Muscle of leg (tissue), 11 donors: ENCODE results near the gene DENND5B. TPM values are rescaled to one million over a fixed set of nuclear protein-coding genes. Genes with fewer than 3 reads are reported as not detected.
"Not testable (repeated sequence)": the region's sequence is repeated elsewhere in the genome, so short reads cannot be mapped to it uniquely, and the experiment has no call there.

Experiments
- DNase-seq: peaks from one replicate; pipeline ENCODE4 v3.0.0; 2013
- H3K27ac ChIP-seq: one replicate; pipeline ENCODE4 v1.5.1; 2013; ENCODE audit warnings: mild to moderate bottlenecking, low read length, control low read depth
- H3K27me3 ChIP-seq: one replicate; pipeline ENCODE4 v1.6.1; 2013; ENCODE audit warnings: low read length; ENCODE audit not compliant: control insufficient read depth, insufficient read depth
- H3K36me3 ChIP-seq: one replicate; pipeline ENCODE4 v1.6.1; 2013; ENCODE audit warnings: low read length; ENCODE audit not compliant: control insufficient read depth, insufficient read depth
- H3K4me1 ChIP-seq: one replicate; pipeline ENCODE4 v1.6.1; 2013; ENCODE audit warnings: low read length; ENCODE audit not compliant: control insufficient read depth, insufficient read depth
- H3K4me3 ChIP-seq: one replicate; pipeline ENCODE4 v1.5.1; 2013; ENCODE audit warnings: low read length, control low read depth
- H3K9me3 ChIP-seq: replicated peaks from 2 replicates; pipeline ENCODE4 v1.6.1; 2013; ENCODE audit warnings: low read depth, low read length; ENCODE audit not compliant: control insufficient read depth
- WGBS: methylation state at CpG from one replicate; pipeline ENCODE4 v1.1.5; 2013; ENCODE audit warnings: missing lambda C conversion rate; ENCODE audit not compliant: insufficient coverage; 5-methylcytosine and 5-hydroxymethylcytosine counted together
- polyA plus RNA-seq, 8 donors: library from polyadenylated mRNA; unstranded; fragments of 120-200 nt; gene quantifications; one replicate each; pipeline versions ENCODE4 v1.2.1 to v1.2.3, GENCODE V29; 2013; ENCODE audit warnings: inconsistent platforms in 1 of 8, low replicate concordance in 1 of 8; ENCODE audit not compliant: insufficient read length in 8 of 8, insufficient read depth in 1 of 8
- total RNA-seq: library from RNA; stranded (reverse); fragments of 120-200 nt; gene quantifications from one replicate; pipeline ENCODE4 v1.2.4, GENCODE V29; 2013

The DENND5B gene
- total and polyA plus RNA-seq, 9 donors = 13.2 to 22.3 (median 20.0) TPM

GRCh38 chr12:31583878-31584277, 7.1 kb downstream of the DENND5B start:
- no peaks in the 10 kb centered on the region for H3K27me3 ChIP-seq
- peaks cover 11% of the 10 kb centered on the region for H3K4me1 ChIP-seq

GRCh38 chr12:31582155-31582554, 8.8 kb downstream of the DENND5B start:
- H3K27ac ChIP-seq = no peak overlapping the region
- WGBS = no CpG with 5 or more reads among the region's 3 CpGs
- H3K9me3 ChIP-seq = no peaks in the 10 kb centered on the region
- no peaks in the 10 kb centered on the region for H3K36me3 ChIP-seq
- peaks cover 15% of the 10 kb centered on the region for H3K4me1 ChIP-seq
- no peak for DNase-seq
- no peak overlapping the region for H3K4me3 ChIP-seq
- no peaks in the 10 kb centered on the region for H3K27me3 ChIP-seq

More at GRCh38 chr12:31583878-31584277, 7.1 kb downstream of the DENND5B start:
- DNase-seq = no peak
- no CpG with 5 or more reads among the region's 2 CpGs for WGBS
- H3K9me3 ChIP-seq = no peaks in the 10 kb centered on the region
- H3K4me3 ChIP-seq = no peak overlapping the region
- no peak overlapping the region for H3K27ac ChIP-seq
- no peaks in the 10 kb centered on the region for H3K36me3 ChIP-seq

- Histone ChIP-seq H3K27me3 (no peaks in the 10 kb centered on the region), H3K36me3 (no peaks in the 10 kb centered on the region), H3K4me3 (no peak overlapping the region), H3K9me3 (no peaks in the 10 kb centered on the region), H3K4me1 (peaks cover 8% of the 10 kb centered on the region), H3K27ac (peak overlapping the region; percentile 49)
- DNase-seq = peak; percentile 85
- no CpG with 5 or more reads among the region's 2 CpGs for WGBS
Observed at GRCh38 chr12:31578632-31579031, 12.3 kb downstream of the DENND5B start.

GRCh38 chr12:31574803-31575575, 15.9 kb downstream of the DENND5B start:
- no CpG with 5 or more reads among the region's 2 CpGs for WGBS
- DNase-seq = no peak
- no peak overlapping the region for H3K4me3 ChIP-seq
- peaks cover 8% of the 10 kb centered on the region for H3K4me1 ChIP-seq
- H3K27me3 ChIP-seq = no peaks in the 10 kb centered on the region
- no peaks in the 10 kb centered on the region for H3K9me3 ChIP-seq
- H3K36me3 ChIP-seq = no peaks in the 10 kb centered on the region
- no peak overlapping the region for H3K27ac ChIP-seq

GRCh38 chr12:31574367-31574766, 16.6 kb downstream of the DENND5B start:
- H3K4me1 ChIP-seq = not testable (repeated sequence)

GRCh38 chr12:31572900-31573600, 17.9 kb downstream of the DENND5B start:
- no peaks in the 10 kb centered on the region for H3K36me3 ChIP-seq
- H3K27me3 ChIP-seq = no peaks in the 10 kb centered on the region
- H3K27ac ChIP-seq = no peak overlapping the region
- WGBS = 80% methylated on average over 1 of the region's 3 CpGs
- H3K4me1 ChIP-seq = peaks cover 4% of the 10 kb centered on the region
- DNase-seq = no peak
- no peak overlapping the region for H3K4me3 ChIP-seq
- no peaks in the 10 kb centered on the region for H3K9me3 ChIP-seq

More at GRCh38 chr12:31574367-31574766, 16.6 kb downstream of the DENND5B start:
- DNase-seq, H3K36me3 ChIP-seq, H3K27me3 ChIP-seq, H3K4me3 ChIP-seq, H3K9me3 ChIP-seq, H3K27ac ChIP-seq: not testable (repeated sequence)
- no CpG with 5 or more reads among the region's 7 CpGs for WGBS

- Histone ChIP-seq H3K4me1 (no peaks in the 10 kb centered on the region), H3K36me3 (no peaks in the 10 kb centered on the region), H3K4me3 (no peak overlapping the region), H3K9me3 (no peaks in the 10 kb centered on the region), H3K27me3 (no peaks in the 10 kb centered on the region), H3K27ac (no peak overlapping the region)
- 68% methylated on average over 3 of the region's 5 CpGs for WGBS
- DNase-seq = no peak
Observed at GRCh38 chr12:31570880-31571279, 20.1 kb downstream of the DENND5B start.

- not testable (repeated sequence) for H3K27me3 ChIP-seq, DNase-seq
- WGBS = no CpG with 5 or more reads among the region's 2 CpGs
Observed at GRCh38 chr12:31569517-31569916, 21.4 kb downstream of the DENND5B start.

GRCh38 chr12:31568498-31568897, 22.4 kb downstream of the DENND5B start:
- H3K27me3 ChIP-seq = no peaks in the 10 kb centered on the region
- H3K4me1 ChIP-seq = no peaks in the 10 kb centered on the region
- 83% methylated on average over 1 of the region's 3 CpGs for WGBS
- H3K36me3 ChIP-seq = no peaks in the 10 kb centered on the region
- H3K9me3 ChIP-seq = no peaks in the 10 kb centered on the region
- no peak for DNase-seq
- H3K27ac ChIP-seq = no peak overlapping the region
- H3K4me3 ChIP-seq = no peak overlapping the region

More at GRCh38 chr12:31569517-31569916, 21.4 kb downstream of the DENND5B start:
- H3K36me3 ChIP-seq, H3K4me1 ChIP-seq, H3K9me3 ChIP-seq, H3K4me3 ChIP-seq, H3K27ac ChIP-seq: not testable (repeated sequence)

- H3K27ac ChIP-seq = no peak overlapping the region
- H3K27me3 ChIP-seq = no peaks in the 10 kb centered on the region
- WGBS = no CpG with 5 or more reads among the region's 2 CpGs
- H3K4me1 ChIP-seq = no peaks in the 10 kb centered on the region
- H3K9me3 ChIP-seq = no peaks in the 10 kb centered on the region
- no peak for DNase-seq
- H3K36me3 ChIP-seq = no peaks in the 10 kb centered on the region
- no peak overlapping the region for H3K4me3 ChIP-seq
Observed at GRCh38 chr12:31567029-31567428, 23.9 kb downstream of the DENND5B start.
